NB4 (cell line): ENCODE results near the gene UNC5A.

ENCODE experiments used
- DNase-seq: peaks from one replicate; pipeline ENCODE4 v3.0.0; 2010; ENCODE audit warnings: low read depth
- H3K4me3 ChIP-seq: one replicate; pipeline ENCODE4 v1.5.1; 2011; ENCODE audit warnings: mild to moderate bottlenecking, low read depth, low read length, moderate library complexity
- CTCF ChIP-seq: IDR thresholded peaks from one replicate; pipeline ENCODE4 v1.5.1; 2012; ENCODE audit warnings: low read depth, low read length
- MAX ChIP-seq: IDR thresholded peaks from 2 replicates; pipeline ENCODE4 v1.6.1; 2011; ENCODE audit warnings: low read depth, low read length
- MYC ChIP-seq: IDR thresholded peaks from 2 replicates; pipeline ENCODE4 v1.6.1; 2011; ENCODE audit warnings: low read depth, low read length
- POLR2A ChIP-seq: IDR thresholded peaks from 2 replicates; pipeline ENCODE4 v1.6.1; 2011; ENCODE audit warnings: mild to moderate bottlenecking; ENCODE audit not compliant: insufficient read length; ENCODE audit errors: extremely low read depth

Gene UNC5A

GRCh38 chr5:176891331-176891958 lies 81.1 kb downstream of the UNC5A start:
- DNase-seq = no peak
- no peak for TF ChIP-seq CTCF
- TF ChIP-seq POLR2A = no peak
- TF ChIP-seq MAX = no peak
- TF ChIP-seq MYC = no peak
- no peak overlapping the region for H3K4me3 ChIP-seq

- TF ChIP-seq MAX (no peak), CTCF (no peak), MYC (no peak), POLR2A (no peak)
Observed at GRCh38 chr5:176892663-176893062, 82.3 kb downstream of the UNC5A start.

GRCh38 chr5:176894298-176894697 lies 83.9 kb downstream of the UNC5A start:
- TF ChIP-seq MAX = no peak
- TF ChIP-seq MYC = no peak
- TF ChIP-seq POLR2A = no peak
- TF ChIP-seq CTCF = no peak
- DNase-seq = no peak
- no peak overlapping the region for H3K4me3 ChIP-seq

More at GRCh38 chr5:176892663-176893062, 82.3 kb downstream of the UNC5A start:
- no peak overlapping the region for H3K4me3 ChIP-seq
- DNase-seq = no peak

- H3K4me3 ChIP-seq = no peak overlapping the region
- TF ChIP-seq MYC (no peak), MAX (no peak), POLR2A (no peak), CTCF (no peak)
- DNase-seq = no peak
Observed at GRCh38 chr5:176895831-176896230, 85.5 kb downstream of the UNC5A start.

GRCh38 chr5:176897263-176897662 lies 86.9 kb downstream of the UNC5A start:
- no peak overlapping the region for H3K4me3 ChIP-seq
- no peak for DNase-seq
- TF ChIP-seq MAX (no peak), CTCF (no peak), MYC (no peak), POLR2A (no peak)

GRCh38 chr5:176899296-176899891 lies 89.0 kb downstream of the UNC5A start, which contains the start of gene HK3:
TSS of gene HK3 (minus strand) at chr5:176899346. CDS start at chr5:176896159, 3,187 bp downstream.
- TF ChIP-seq MYC = no peak
- no peak for TF ChIP-seq CTCF
- no peak for TF ChIP-seq POLR2A
- no peak for TF ChIP-seq MAX
- H3K4me3 ChIP-seq = no peak within 1 kb of the TSS
- DNase-seq = peak; percentile 78
